B cell (primary cell): Measurements from ENCODE around the gene AFF3. TPM values are rescaled to one million over a fixed set of nuclear protein-coding genes. Genes with fewer than 3 reads are reported as not detected.

Source experiments
- ATAC-seq: fragments of 200-7000 bp; cut with Tn5 transposase; one replicate; pipeline ENCODE4 v1.10.0; 2021; ENCODE audit warnings: low read depth, mild to moderate bottlenecking, moderate number of reproducible peaks, moderate library complexity
- CTCF ChIA-PET: fragments of 350-600 bp; sonication (Branson Sonifier 250); formaldehyde crosslinking; loops from one replicate; lab custom pipeline; 2021; ENCODE audit warnings: antibody characterized with exemption, inconsistent platforms; lab: Charles Lee
- POLR2A ChIA-PET: fragments of 350-600 bp; sonication (Branson Sonifier 250); formaldehyde crosslinking; loops from one replicate; lab custom pipeline; 2021; ENCODE audit warnings: antibody characterized with exemption; lab: Charles Lee
- DNase-seq: peaks from one replicate; pipeline ENCODE4 v3.0.0; 2013
- H2AFZ ChIP-seq: 2 replicates; pipeline ENCODE4 v1.6.1; 2012; ENCODE audit warnings: mild to moderate bottlenecking, low read depth, low read length; ENCODE audit not compliant: insufficient read depth, poor library complexity, severe bottlenecking
- H3K27ac ChIP-seq, 2 donors: 1 replicate in 1 of 2; 2 replicates in 1 of 2; pipeline ENCODE4 v1.5.1; 2012 to 2013; ENCODE audit warnings: low read length in 2 of 2, mild to moderate bottlenecking in 2 of 2, moderate library complexity in 1 of 2
- H3K27me3 ChIP-seq, 4 experiments: fragments of 200-600 bp in 1 of 4; sonication (generic) in 1 of 4; replicated peaks in 1 of 4; 1 replicate in 2 of 4; 2 replicates in 2 of 4; pipeline versions ENCODE4 v1.6.1 to v1.7.0; 2013 to 2016; ENCODE audit warnings: low read length in 3 of 4, mild to moderate bottlenecking in 2 of 4, mixed read lengths in 1 of 4, moderate library complexity in 1 of 4; ENCODE audit not compliant: insufficient read depth in 4 of 4, control insufficient read depth in 3 of 4; ENCODE audit errors: control extremely low read depth in 1 of 4
- H3K36me3 ChIP-seq, 2 experiments: replicated peaks in 1 of 2; 1 replicate in 1 of 2; 2 replicates in 1 of 2; pipeline versions ENCODE4 v1.6.1 to v1.7.1; 2013; ENCODE audit warnings: low read length in 1 of 2; ENCODE audit not compliant: insufficient read depth in 2 of 2, control insufficient read depth in 1 of 2; ENCODE audit errors: control extremely low read depth in 1 of 2, extremely low read depth in 1 of 2
- H3K4me1 ChIP-seq, 2 donors: fragments of 200-600 bp in 1 of 2; sonication (generic) in 1 of 2; 1 replicate in 1 of 2; 2 replicates in 1 of 2; pipeline versions ENCODE4 v1.5.1 to v1.6.1; 2013 to 2017; ENCODE audit warnings: low read length in 2 of 2; ENCODE audit not compliant: control insufficient read depth in 2 of 2, insufficient read depth in 2 of 2
- H3K4me2 ChIP-seq: replicated peaks from 2 replicates; pipeline ENCODE3; 2012; ENCODE audit warnings: mild to moderate bottlenecking, low read depth, low read length; ENCODE audit not compliant: poor library complexity, severe bottlenecking
- H3K4me3 ChIP-seq, 5 experiments: fragments of 200-600 bp in 1 of 5; sonication (generic) in 1 of 5; 1 replicate in 3 of 5; 2 replicates in 2 of 5; pipeline versions ENCODE4 v1.5.1 to v1.7.0; 2011 to 2016; ENCODE audit warnings: low read length in 4 of 5, mild to moderate bottlenecking in 4 of 5, low read depth in 2 of 5, control low read depth in 1 of 5, moderate library complexity in 1 of 5; ENCODE audit not compliant: insufficient read depth in 1 of 5; ENCODE audit errors: control extremely low read depth in 1 of 5, extremely low read depth in 1 of 5
- H3K79me2 ChIP-seq: fragments of 200-600 bp; sonication (generic); one replicate; pipeline ENCODE4 v1.6.0; 2016; ENCODE audit warnings: low read length; ENCODE audit not compliant: control insufficient read depth, insufficient read depth
- H3K9ac ChIP-seq: fragments of 200-600 bp; sonication (generic); 2 replicates; pipeline ENCODE4 v1.6.1; 2017; ENCODE audit warnings: mild to moderate bottlenecking, low read length, moderate library complexity
- H3K9me3 ChIP-seq, 3 donors: one replicate each; pipeline versions ENCODE4 v1.6.1 to v1.7.1; 2013; ENCODE audit warnings: low read length in 2 of 3; ENCODE audit not compliant: control insufficient read depth in 2 of 3, insufficient read depth in 1 of 3; ENCODE audit errors: control extremely low read depth in 1 of 3
- H4K20me1 ChIP-seq: 2 replicates; pipeline ENCODE4 v1.6.0; 2012; ENCODE audit warnings: mild to moderate bottlenecking, low read length; ENCODE audit not compliant: insufficient read depth, control insufficient read depth, poor library complexity, severe bottlenecking
- H3K27ac Mint-ChIP-seq: one replicate; pipeline ENCODE4 v1.8.0; 2021; ENCODE audit warnings: mixed read lengths
- H3K27me3 Mint-ChIP-seq: one replicate; pipeline ENCODE4 v1.8.0; 2021; ENCODE audit warnings: mixed read lengths
- H3K4me1 Mint-ChIP-seq: one replicate; pipeline ENCODE4 v1.8.0; 2021; ENCODE audit warnings: mixed read lengths
- H3K4me3 Mint-ChIP-seq: one replicate; pipeline ENCODE4 v1.8.0; 2021; ENCODE audit warnings: mixed read lengths
- H3K9me3 Mint-ChIP-seq: one replicate; pipeline ENCODE4 v1.8.0; 2022; ENCODE audit warnings: mixed read lengths; ENCODE audit not compliant: insufficient read depth
- EZH2 ChIP-seq: IDR thresholded peaks from 2 replicates; pipeline ENCODE4 v1.6.1; 2012; ENCODE audit warnings: borderline replicate concordance, low read depth, mild to moderate bottlenecking, moderate library complexity, low read length; ENCODE audit not compliant: insufficient read depth, poor library complexity, severe bottlenecking
- WGBS: methylation state at CpG from one replicate; pipeline ENCODE4 v1.1.5; 2013; ENCODE audit warnings: missing lambda C conversion rate; ENCODE audit not compliant: insufficient coverage; 5-methylcytosine and 5-hydroxymethylcytosine counted together
- intact Hi-C: fragments of 100-400 bp; cut with micrococcal nuclease; formaldehyde crosslinking; loops from one replicate; pipeline ENCODE4 v1.10.0; 2022
- polyA plus RNA-seq: library from polyadenylated mRNA; depleted of rRNA; stranded (reverse); fragments of >200 nt; gene quantifications from 2 replicates; pipeline ENCODE4 v1.2.3, GENCODE V29; 2012
- total RNA-seq, 2 donors: library from RNA; stranded (reverse); fragments of 120-200 nt in 1 of 2; gene quantifications; 1 replicate in 1 of 2; 2 replicates in 1 of 2; pipeline versions ENCODE4 v1.2.3 to v1.2.4, GENCODE V29; 2013 to 2022
- TF ChIP-seq, protein P1 (sequence below): fragments of 200-600 bp; IDR thresholded peaks from one replicate; pipeline ENCODE4 v1.8.0; 2022; ENCODE audit warnings: antibody characterized with exemption, mild to moderate bottlenecking

AFF3 gene
- total and polyA plus RNA-seq, 2 donors (not counting 1 experiment from before 2014, with no cell fraction given): 117 to 830 TPM

DNA sequence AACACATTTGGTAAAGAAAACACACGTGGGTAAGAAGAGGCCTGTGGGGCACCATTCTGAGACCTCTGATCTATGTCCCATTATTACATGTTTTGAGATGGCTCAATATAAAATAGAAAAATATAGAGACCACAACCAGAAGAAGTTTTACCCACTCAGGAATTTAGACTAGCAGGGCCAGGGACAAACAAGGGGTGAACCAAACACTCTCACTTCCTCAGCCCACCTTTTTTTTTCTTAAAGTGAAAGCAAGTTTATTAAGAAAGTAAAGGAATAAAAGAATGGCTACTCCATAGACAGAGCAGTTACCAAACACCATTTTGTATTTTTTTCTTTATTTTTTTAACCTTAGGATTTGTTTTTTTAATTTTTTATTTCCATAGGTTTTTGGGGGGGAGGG is 533.5 kb downstream of the AFF3 start:
- no peak for DNase-seq
- ChIA-PET POLR2A (no interaction called here), CTCF (no interaction called here)
- no peaks in the 10 kb centered on the region for H3K27me3 Mint-ChIP-seq
- no CpG with 5 or more reads among the region's 1 CpG for WGBS
- Histone ChIP-seq H4K20me1 (peaks cover 39% of the 10 kb centered on the region), H3K4me1 (peaks cover 11 to 17% of the 10 kb centered on the region in 2 donors), H3K4me3 (no peak overlapping the region), H2AFZ (no peak overlapping the region), H3K27me3 (no peaks in the 10 kb centered on the region), H3K4me2 (no peak overlapping the region), H3K9me3 (no peaks in the 10 kb centered on the region), H3K36me3 (peaks cover 3% of the 10 kb centered on the region in 2 experiments), H3K79me2 (peaks cover 19% of the 10 kb centered on the region), H3K27ac (peak overlapping the region in 1 of 2 donors; percentile 53), H3K9ac (no peak overlapping the region)
- H3K27ac Mint-ChIP-seq: no peak overlapping the region
- peaks cover 49% of the 10 kb centered on the region for H3K4me1 Mint-ChIP-seq
- no peak overlapping the region for H3K4me3 Mint-ChIP-seq
- H3K9me3 Mint-ChIP-seq: no peaks in the 10 kb centered on the region
- TF ChIP-seq, protein P1, sequence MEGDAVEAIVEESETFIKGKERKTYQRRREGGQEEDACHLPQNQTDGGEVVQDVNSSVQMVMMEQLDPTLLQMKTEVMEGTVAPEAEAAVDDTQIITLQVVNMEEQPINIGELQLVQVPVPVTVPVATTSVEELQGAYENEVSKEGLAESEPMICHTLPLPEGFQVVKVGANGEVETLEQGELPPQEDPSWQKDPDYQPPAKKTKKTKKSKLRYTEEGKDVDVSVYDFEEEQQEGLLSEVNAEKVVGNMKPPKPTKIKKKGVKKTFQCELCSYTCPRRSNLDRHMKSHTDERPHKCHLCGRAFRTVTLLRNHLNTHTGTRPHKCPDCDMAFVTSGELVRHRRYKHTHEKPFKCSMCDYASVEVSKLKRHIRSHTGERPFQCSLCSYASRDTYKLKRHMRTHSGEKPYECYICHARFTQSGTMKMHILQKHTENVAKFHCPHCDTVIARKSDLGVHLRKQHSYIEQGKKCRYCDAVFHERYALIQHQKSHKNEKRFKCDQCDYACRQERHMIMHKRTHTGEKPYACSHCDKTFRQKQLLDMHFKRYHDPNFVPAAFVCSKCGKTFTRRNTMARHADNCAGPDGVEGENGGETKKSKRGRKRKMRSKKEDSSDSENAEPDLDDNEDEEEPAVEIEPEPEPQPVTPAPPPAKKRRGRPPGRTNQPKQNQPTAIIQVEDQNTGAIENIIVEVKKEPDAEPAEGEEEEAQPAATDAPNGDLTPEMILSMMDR: no peak
- no peak for TF ChIP-seq EZH2
- ATAC-seq: peak; percentile 10
- intact Hi-C loops: no loop called here

DNA sequence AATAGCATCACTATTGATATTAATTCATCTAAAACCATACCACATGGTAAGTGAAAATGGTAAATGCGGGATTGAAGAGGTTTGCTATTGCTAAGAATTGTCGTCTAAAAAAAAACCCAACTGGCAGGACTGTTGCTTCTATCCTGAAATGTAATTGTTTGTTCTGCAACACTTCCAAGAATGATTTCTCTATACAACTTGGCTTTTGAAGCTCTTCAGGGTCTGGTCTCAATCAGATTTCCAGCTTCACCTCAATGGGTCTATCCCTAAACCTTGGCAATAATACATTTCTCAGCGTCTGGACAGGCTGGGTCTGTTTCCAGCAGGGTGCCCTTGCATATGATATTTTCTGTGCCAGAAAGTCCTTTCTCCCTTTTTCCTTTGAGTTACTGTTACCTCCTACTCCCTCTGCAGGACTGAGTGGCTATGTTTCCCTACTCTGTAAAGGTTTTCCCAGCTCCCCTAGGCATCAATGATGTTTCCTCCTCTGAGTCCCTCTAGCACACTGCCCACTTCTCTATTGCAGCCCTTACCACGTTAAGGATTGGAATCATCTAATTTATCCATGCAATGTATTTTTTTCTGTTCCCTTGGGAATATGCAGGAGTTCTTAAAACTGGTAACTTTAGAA is 534.4 kb downstream of the AFF3 start:
- Histone ChIP-seq H3K4me2 (no peak overlapping the region), H3K36me3 (peaks cover 4 to 5% of the 10 kb centered on the region in 2 experiments), H3K4me3 (no peak overlapping the region), H4K20me1 (peaks cover 45% of the 10 kb centered on the region), H3K27ac (peak overlapping the region in 1 of 2 donors; percentile 11), H3K4me1 (peaks cover 11 to 17% of the 10 kb centered on the region in 2 donors), H3K79me2 (peaks cover 16% of the 10 kb centered on the region), H3K9me3 (no peaks in the 10 kb centered on the region), H2AFZ (no peak overlapping the region), H3K27me3 (no peaks in the 10 kb centered on the region), H3K9ac (no peak overlapping the region)
- ChIA-PET CTCF (interaction anchor here (0.5 kb wide), 1 partner anchor 1439 kb away, joined by 4 read pairs; no protein-coding TSS in a partner anchor), POLR2A (no interaction called here)
- DNase-seq: no peak
- intact Hi-C loops: no loop called here
- WGBS: 100% methylated on average over 1 of the region's 4 CpGs
- Mint-ChIP-seq H3K27me3 (no peaks in the 10 kb centered on the region), H3K27ac (peak overlapping the region; percentile 51), H3K4me3 (no peak overlapping the region), H3K4me1 (peaks cover 51% of the 10 kb centered on the region), H3K9me3 (no peaks in the 10 kb centered on the region)
- TF ChIP-seq, protein P1: no peak
- no peak for TF ChIP-seq EZH2
- ATAC-seq: no peak
